B cell (primary cell): ENCODE data around the gene SFXN1. TPM values are rescaled to one million over a fixed set of nuclear protein-coding genes. Genes with fewer than 3 reads are reported as not detected.

ENCODE experiments used
- ATAC-seq: fragments of 200-7000 bp; cut with Tn5 transposase; one replicate; pipeline ENCODE4 v1.10.0; 2021; ENCODE audit warnings: low read depth, mild to moderate bottlenecking, moderate number of reproducible peaks, moderate library complexity
- CTCF ChIA-PET: fragments of 350-600 bp; sonication (Branson Sonifier 250); formaldehyde crosslinking; loops from one replicate; lab custom pipeline; 2021; ENCODE audit warnings: antibody characterized with exemption, inconsistent platforms; lab: Charles Lee
- POLR2A ChIA-PET: fragments of 350-600 bp; sonication (Branson Sonifier 250); formaldehyde crosslinking; loops from one replicate; lab custom pipeline; 2021; ENCODE audit warnings: antibody characterized with exemption; lab: Charles Lee
- DNase-seq: peaks from one replicate; pipeline ENCODE4 v3.0.0; 2013
- H2AFZ ChIP-seq: 2 replicates; pipeline ENCODE4 v1.6.1; 2012; ENCODE audit warnings: mild to moderate bottlenecking, low read depth, low read length; ENCODE audit not compliant: insufficient read depth, poor library complexity, severe bottlenecking
- H3K27ac ChIP-seq, 2 donors: 1 replicate in 1 of 2; 2 replicates in 1 of 2; pipeline ENCODE4 v1.5.1; 2012 to 2013; ENCODE audit warnings: low read length in 2 of 2, mild to moderate bottlenecking in 2 of 2, moderate library complexity in 1 of 2
- H3K27me3 ChIP-seq, 4 experiments: fragments of 200-600 bp in 1 of 4; sonication (generic) in 1 of 4; replicated peaks in 1 of 4; 1 replicate in 2 of 4; 2 replicates in 2 of 4; pipeline versions ENCODE4 v1.6.1 to v1.7.0; 2013 to 2016; ENCODE audit warnings: low read length in 3 of 4, mild to moderate bottlenecking in 2 of 4, mixed read lengths in 1 of 4, moderate library complexity in 1 of 4; ENCODE audit not compliant: insufficient read depth in 4 of 4, control insufficient read depth in 3 of 4; ENCODE audit errors: control extremely low read depth in 1 of 4
- H3K36me3 ChIP-seq, 2 experiments: replicated peaks in 1 of 2; 1 replicate in 1 of 2; 2 replicates in 1 of 2; pipeline versions ENCODE4 v1.6.1 to v1.7.1; 2013; ENCODE audit warnings: low read length in 1 of 2; ENCODE audit not compliant: insufficient read depth in 2 of 2, control insufficient read depth in 1 of 2; ENCODE audit errors: control extremely low read depth in 1 of 2, extremely low read depth in 1 of 2
- H3K4me1 ChIP-seq, 2 donors: fragments of 200-600 bp in 1 of 2; sonication (generic) in 1 of 2; 1 replicate in 1 of 2; 2 replicates in 1 of 2; pipeline versions ENCODE4 v1.5.1 to v1.6.1; 2013 to 2017; ENCODE audit warnings: low read length in 2 of 2; ENCODE audit not compliant: control insufficient read depth in 2 of 2, insufficient read depth in 2 of 2
- H3K4me2 ChIP-seq: replicated peaks from 2 replicates; pipeline ENCODE3; 2012; ENCODE audit warnings: mild to moderate bottlenecking, low read depth, low read length; ENCODE audit not compliant: poor library complexity, severe bottlenecking
- H3K4me3 ChIP-seq, 5 experiments: fragments of 200-600 bp in 1 of 5; sonication (generic) in 1 of 5; 1 replicate in 3 of 5; 2 replicates in 2 of 5; pipeline versions ENCODE4 v1.5.1 to v1.7.0; 2011 to 2016; ENCODE audit warnings: low read length in 4 of 5, mild to moderate bottlenecking in 4 of 5, low read depth in 2 of 5, control low read depth in 1 of 5, moderate library complexity in 1 of 5; ENCODE audit not compliant: insufficient read depth in 1 of 5; ENCODE audit errors: control extremely low read depth in 1 of 5, extremely low read depth in 1 of 5
- H3K79me2 ChIP-seq: fragments of 200-600 bp; sonication (generic); one replicate; pipeline ENCODE4 v1.6.0; 2016; ENCODE audit warnings: low read length; ENCODE audit not compliant: control insufficient read depth, insufficient read depth
- H3K9ac ChIP-seq: fragments of 200-600 bp; sonication (generic); 2 replicates; pipeline ENCODE4 v1.6.1; 2017; ENCODE audit warnings: mild to moderate bottlenecking, low read length, moderate library complexity
- H3K9me3 ChIP-seq, 3 donors: one replicate each; pipeline versions ENCODE4 v1.6.1 to v1.7.1; 2013; ENCODE audit warnings: low read length in 2 of 3; ENCODE audit not compliant: control insufficient read depth in 2 of 3, insufficient read depth in 1 of 3; ENCODE audit errors: control extremely low read depth in 1 of 3
- H4K20me1 ChIP-seq: 2 replicates; pipeline ENCODE4 v1.6.0; 2012; ENCODE audit warnings: mild to moderate bottlenecking, low read length; ENCODE audit not compliant: insufficient read depth, control insufficient read depth, poor library complexity, severe bottlenecking
- H3K27ac Mint-ChIP-seq: one replicate; pipeline ENCODE4 v1.8.0; 2021; ENCODE audit warnings: mixed read lengths
- H3K27me3 Mint-ChIP-seq: one replicate; pipeline ENCODE4 v1.8.0; 2021; ENCODE audit warnings: mixed read lengths
- H3K4me1 Mint-ChIP-seq: one replicate; pipeline ENCODE4 v1.8.0; 2021; ENCODE audit warnings: mixed read lengths
- H3K4me3 Mint-ChIP-seq: one replicate; pipeline ENCODE4 v1.8.0; 2021; ENCODE audit warnings: mixed read lengths
- H3K9me3 Mint-ChIP-seq: one replicate; pipeline ENCODE4 v1.8.0; 2022; ENCODE audit warnings: mixed read lengths; ENCODE audit not compliant: insufficient read depth
- EZH2 ChIP-seq: IDR thresholded peaks from 2 replicates; pipeline ENCODE4 v1.6.1; 2012; ENCODE audit warnings: borderline replicate concordance, low read depth, mild to moderate bottlenecking, moderate library complexity, low read length; ENCODE audit not compliant: insufficient read depth, poor library complexity, severe bottlenecking
- WGBS: methylation state at CpG from one replicate; pipeline ENCODE4 v1.1.5; 2013; ENCODE audit warnings: missing lambda C conversion rate; ENCODE audit not compliant: insufficient coverage; 5-methylcytosine and 5-hydroxymethylcytosine counted together
- intact Hi-C: fragments of 100-400 bp; cut with micrococcal nuclease; formaldehyde crosslinking; loops from one replicate; pipeline ENCODE4 v1.10.0; 2022
- polyA plus RNA-seq: library from polyadenylated mRNA; depleted of rRNA; stranded (reverse); fragments of >200 nt; gene quantifications from 2 replicates; pipeline ENCODE4 v1.2.3, GENCODE V29; 2012
- total RNA-seq, 2 donors: library from RNA; stranded (reverse); fragments of 120-200 nt in 1 of 2; gene quantifications; 1 replicate in 1 of 2; 2 replicates in 1 of 2; pipeline versions ENCODE4 v1.2.3 to v1.2.4, GENCODE V29; 2013 to 2022
- TF ChIP-seq, protein P1 (sequence below): fragments of 200-600 bp; IDR thresholded peaks from one replicate; pipeline ENCODE4 v1.8.0; 2022; ENCODE audit warnings: antibody characterized with exemption, mild to moderate bottlenecking

SFXN1 gene
- total and polyA plus RNA-seq, 2 donors (not counting 1 experiment from before 2014, with no cell fraction given): 16.4 to 30.5 TPM

DNA sequence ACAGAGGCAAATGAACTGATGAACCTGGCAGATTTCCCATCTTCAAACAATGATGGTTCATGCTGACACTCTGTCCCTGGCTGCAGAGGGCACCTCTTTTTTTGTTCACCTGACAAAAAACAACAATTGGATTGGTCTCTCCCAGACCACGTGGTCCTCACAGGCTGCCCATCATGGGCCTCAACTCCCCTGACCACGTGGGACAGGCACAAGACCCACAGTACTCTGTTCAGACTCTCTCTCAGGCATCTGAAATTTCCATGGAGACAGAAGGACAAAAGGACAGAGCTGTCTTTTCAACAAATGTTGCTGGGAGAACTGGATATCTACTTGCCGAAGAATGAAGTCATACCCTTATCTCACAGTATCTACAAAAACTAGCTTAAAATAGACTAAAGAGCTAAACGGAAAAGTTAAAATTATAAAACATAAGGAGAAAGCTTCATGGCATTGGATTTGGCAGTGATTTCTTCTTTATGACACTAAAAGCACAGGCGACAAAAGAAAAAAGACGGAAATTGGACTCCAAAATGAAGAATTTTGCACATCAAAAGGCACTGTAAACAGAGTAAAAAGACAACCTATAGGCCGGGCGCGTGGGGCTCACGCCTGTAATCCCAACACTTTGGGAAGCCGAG is 22.1 kb upstream of the SFXN1 start:
- CTCF ChIA-PET: no interaction called here
- H3K4me2 ChIP-seq: no peak overlapping the region
- TF ChIP-seq EZH2: no peak
- TF ChIP-seq, protein P1, sequence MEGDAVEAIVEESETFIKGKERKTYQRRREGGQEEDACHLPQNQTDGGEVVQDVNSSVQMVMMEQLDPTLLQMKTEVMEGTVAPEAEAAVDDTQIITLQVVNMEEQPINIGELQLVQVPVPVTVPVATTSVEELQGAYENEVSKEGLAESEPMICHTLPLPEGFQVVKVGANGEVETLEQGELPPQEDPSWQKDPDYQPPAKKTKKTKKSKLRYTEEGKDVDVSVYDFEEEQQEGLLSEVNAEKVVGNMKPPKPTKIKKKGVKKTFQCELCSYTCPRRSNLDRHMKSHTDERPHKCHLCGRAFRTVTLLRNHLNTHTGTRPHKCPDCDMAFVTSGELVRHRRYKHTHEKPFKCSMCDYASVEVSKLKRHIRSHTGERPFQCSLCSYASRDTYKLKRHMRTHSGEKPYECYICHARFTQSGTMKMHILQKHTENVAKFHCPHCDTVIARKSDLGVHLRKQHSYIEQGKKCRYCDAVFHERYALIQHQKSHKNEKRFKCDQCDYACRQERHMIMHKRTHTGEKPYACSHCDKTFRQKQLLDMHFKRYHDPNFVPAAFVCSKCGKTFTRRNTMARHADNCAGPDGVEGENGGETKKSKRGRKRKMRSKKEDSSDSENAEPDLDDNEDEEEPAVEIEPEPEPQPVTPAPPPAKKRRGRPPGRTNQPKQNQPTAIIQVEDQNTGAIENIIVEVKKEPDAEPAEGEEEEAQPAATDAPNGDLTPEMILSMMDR: no peak

GRCh38 chr5:175457466-175457865 is 20.9 kb upstream of the SFXN1 start:
- 80% methylated on average over 1 of the region's 1 CpG for WGBS
- ChIA-PET CTCF (no interaction called here), POLR2A (no interaction called here)
- intact Hi-C loops: no loop called here
- no peaks in the 10 kb centered on the region for H3K9me3 Mint-ChIP-seq
- Histone ChIP-seq H3K4me2 (no peak overlapping the region), H3K9ac (no peak overlapping the region), H3K36me3 (no peaks in the 10 kb centered on the region), H3K27ac (no peak overlapping the region), H3K9me3 (peaks cover 0 to 5% (median 0%) of the 10 kb centered on the region in 3 donors), H3K79me2 (no peaks in the 10 kb centered on the region), H2AFZ (no peak overlapping the region), H3K4me1 (no peaks in the 10 kb centered on the region), H3K27me3 (peaks cover 0 to 12% (median 4%) of the 10 kb centered on the region in 4 experiments), H4K20me1 (no peaks in the 10 kb centered on the region), H3K4me3 (no peak overlapping the region)
- H3K27me3 Mint-ChIP-seq: peaks cover 48% of the 10 kb centered on the region
- DNase-seq (no peak), ATAC-seq (no peak)
- TF ChIP-seq, protein P1: no peak
- no peak for TF ChIP-seq EZH2
- H3K4me3 Mint-ChIP-seq: no peak overlapping the region
- H3K27ac Mint-ChIP-seq: no peak overlapping the region
- H3K4me1 Mint-ChIP-seq: no peaks in the 10 kb centered on the region

More for the DNA sequence above, 22.1 kb upstream of the SFXN1 start:
- peaks cover 55% of the 10 kb centered on the region for H3K27me3 Mint-ChIP-seq
- Histone ChIP-seq H3K9ac (no peak overlapping the region), H3K27me3 (peaks cover 0 to 8% (median 6%) of the 10 kb centered on the region in 4 experiments), H3K36me3 (no peaks in the 10 kb centered on the region), H3K9me3 (no peaks in the 10 kb centered on the region), H3K4me1 (no peaks in the 10 kb centered on the region), H3K79me2 (no peaks in the 10 kb centered on the region), H2AFZ (no peak overlapping the region), H3K27ac (no peak overlapping the region), H3K4me3 (no peak overlapping the region), H4K20me1 (no peaks in the 10 kb centered on the region)
- H3K27ac Mint-ChIP-seq: no peak overlapping the region
- DNase-seq (no peak), ATAC-seq (no peak)
- WGBS: 81% methylated on average over 9 of the region's 11 CpGs
- no peaks in the 10 kb centered on the region for H3K4me1 Mint-ChIP-seq
- H3K9me3 Mint-ChIP-seq: no peaks in the 10 kb centered on the region
- H3K4me3 Mint-ChIP-seq: no peak overlapping the region
- POLR2A ChIA-PET: no interaction called here
- intact Hi-C loops: no loop called here
